Ecto neural progenitor cell (in vitro differentiated cells): ENCODE data around the gene PRR5L.

Experiments
- DNase-seq: peaks from one replicate; pipeline ENCODE4 v3.0.0-alpha.2; 2018; ENCODE audit warnings: low spot score

The PRR5L gene

DNA sequence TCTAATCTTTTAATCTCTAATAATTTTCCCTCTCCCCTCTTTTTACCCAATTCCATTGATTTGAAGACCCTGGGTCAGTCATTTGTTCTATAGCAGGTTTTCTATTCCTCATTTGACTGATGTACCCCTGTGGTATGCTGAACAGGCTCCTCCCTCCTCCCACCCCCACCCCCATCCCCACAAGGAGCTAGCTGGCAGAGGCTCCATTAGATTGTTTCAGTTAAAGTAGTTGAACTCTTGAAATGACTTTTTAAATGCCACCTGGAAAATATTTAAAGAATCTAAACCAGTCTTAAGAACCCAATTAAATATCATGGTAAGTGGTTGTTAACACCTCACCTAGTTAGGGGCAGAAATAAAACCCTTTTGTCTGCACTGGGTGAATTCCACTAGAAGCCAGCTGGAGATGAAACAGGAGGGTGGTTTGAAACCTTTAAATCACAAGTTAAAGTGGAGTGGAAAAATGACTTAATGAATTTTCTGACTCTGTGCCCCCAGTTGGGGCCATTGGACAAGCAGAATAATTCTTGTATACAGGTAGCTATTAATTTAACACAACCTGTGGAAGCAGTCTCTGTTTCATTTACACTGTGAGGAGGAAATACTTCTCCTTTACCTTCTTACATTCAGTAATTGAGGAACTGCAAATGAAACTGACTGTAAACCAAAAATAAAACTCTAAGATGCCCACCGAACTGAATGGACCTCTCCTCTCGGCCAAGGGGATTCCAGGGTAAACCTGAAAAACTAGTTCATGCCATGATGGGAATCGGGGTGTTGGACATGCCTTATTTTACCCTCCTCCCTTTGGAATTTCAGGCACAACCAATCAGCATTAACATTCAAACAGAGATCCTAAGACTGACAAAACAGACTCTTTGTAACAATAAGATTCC, 30.7 kb downstream of the PRR5L start:
- DNase-seq: no peak

DNA sequence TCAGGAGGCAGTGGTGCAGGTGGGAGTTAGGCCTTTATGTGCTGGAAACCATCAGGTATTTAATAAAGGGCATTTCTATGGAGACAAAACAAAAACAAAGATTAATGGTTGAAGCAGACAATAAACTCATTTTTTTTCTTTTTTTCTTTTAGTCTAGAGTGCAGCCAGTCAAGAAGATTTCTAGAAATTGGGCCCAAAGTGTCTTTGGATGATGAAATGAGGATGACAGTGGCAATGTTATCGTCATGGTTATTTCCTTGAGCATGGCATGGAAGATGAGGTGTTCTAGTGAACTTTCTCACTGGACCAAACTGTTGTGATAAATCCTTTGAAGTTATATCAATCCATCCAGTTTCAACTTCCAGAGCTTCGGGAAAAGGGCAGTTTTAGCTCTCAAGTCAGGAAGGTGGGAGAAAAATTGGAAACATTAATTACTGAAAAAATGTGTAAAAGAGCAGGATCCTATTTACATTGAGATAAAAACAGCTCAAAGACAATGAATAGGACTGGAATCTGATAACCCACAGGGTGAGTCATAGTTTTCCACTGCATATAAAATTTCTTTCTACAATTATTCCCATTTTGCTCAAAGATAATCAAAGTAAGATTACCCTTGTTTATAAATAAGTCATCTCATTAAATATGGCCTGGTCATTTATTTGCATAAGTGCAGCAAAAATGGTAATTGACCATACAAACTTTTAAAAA, 33.0 kb downstream of the PRR5L start:
- no peak for DNase-seq

DNA sequence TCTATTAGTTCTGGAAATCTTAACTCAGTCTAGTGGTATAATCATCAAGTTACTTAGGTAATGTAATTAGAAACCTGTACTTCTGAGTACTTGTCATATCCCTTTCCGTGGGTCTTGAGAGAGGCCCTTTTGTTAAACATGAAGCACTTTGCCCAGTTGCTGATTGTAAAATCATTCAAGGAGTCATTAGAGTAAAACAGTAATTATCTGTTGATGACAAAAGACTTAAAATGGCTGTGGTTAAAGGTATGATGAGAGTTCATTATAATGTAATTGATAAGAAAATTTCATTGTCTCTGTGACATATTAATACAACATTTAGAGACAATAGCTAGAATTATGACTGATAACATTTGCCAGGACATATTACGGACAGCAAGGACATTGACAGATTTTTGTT, 34.3 kb downstream of the PRR5L start:
- no peak for DNase-seq

DNA sequence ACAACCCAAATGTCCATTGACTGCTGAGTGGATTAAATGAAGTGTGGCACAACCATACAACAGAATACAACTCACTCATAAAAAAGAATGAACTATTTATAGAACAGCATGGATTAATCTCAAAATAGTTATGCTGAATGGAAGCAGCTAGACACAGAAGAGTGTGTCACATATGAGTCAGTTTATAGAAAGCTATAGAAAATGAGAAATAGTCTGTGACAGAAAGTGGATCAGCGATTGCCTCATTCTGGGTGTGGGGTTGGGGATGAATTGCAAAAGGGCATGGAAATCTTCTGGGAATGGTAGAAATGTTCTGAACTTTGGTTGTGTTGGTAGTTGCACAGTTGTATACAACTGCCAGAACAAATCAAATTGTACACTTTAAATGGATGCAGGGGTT, 37.4 kb downstream of the PRR5L start:
- DNase-seq: no peak

DNA sequence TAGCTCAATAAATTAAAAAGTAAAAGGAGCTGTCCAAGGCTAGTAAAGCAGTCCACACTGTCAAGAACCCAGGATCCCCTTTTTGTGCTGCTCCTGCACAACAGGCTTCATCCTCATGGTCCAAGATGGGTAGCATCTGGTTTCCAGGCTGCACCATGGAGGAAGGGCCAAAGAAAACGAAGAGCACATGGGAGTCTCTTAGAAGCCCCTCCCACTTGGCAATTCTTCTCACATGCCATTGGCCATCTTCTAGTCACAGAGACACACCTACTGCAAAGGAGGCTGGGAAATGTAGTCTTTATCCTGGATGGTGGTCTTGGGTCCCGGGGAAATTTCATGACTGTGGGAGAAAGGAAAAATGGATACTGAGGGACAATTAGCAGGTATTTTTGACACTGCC, 37.8 kb downstream of the PRR5L start:
- DNase-seq: no peak

DNA sequence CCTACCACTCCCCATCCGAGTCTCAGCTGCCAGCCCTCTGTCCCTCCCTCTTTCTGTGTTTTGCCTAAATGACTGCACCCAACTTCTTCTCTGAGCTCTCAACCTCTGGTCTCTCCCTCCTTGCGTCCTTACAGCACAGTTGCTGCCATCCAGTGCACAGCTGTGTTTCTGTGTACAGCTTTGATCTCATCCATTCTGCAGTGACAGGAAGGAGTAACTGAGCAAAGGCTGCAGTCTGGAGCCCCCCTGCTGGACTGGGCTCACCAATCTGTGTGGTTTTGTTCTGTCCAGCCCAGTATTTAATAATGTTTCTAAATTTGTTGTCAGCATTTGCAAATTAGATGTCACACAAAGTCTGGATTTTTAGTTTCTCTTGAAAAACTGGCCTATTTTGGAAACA, 43.8 kb downstream of the PRR5L start:
- DNase-seq: no peak

DNA sequence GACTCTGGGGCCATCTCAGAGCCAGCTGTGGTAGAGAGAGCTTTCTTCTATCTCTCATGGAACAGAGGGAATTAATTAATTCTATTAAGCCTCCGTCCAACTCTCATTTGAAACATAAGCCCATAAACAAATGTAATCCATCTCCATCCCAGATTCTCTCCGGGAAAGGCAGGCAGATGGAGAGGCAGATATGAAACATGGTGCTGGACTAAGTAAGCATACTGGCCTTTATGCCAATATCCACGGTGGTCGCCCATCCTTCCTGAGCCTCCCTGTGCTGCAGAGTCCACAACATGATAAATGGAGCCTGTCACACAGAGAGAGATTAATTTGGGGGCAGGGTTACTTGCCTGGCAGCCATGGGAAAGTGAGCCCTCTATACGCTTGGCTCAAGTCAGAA, 44.8 kb downstream of the PRR5L start:
- DNase-seq: no peak

DNA sequence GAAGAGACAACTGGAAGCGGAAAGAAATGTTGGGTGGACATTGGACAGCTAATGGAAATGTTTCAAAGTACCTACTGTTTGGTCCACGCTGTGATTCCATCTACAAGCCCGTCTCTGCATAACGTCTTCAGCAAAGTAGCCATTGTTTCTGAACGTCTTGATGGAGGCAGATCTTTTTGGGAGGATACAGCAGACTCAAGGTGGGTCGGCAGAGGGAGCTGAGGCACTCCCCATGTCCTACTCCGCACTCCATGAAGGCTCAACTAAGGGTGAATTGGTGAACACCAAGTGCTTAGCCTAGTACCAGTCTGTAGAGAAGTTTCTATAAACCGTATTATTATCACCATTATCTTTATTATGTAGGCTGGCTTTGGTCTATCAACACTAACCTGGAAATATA, 45.8 kb downstream of the PRR5L start:
- no peak for DNase-seq

DNA sequence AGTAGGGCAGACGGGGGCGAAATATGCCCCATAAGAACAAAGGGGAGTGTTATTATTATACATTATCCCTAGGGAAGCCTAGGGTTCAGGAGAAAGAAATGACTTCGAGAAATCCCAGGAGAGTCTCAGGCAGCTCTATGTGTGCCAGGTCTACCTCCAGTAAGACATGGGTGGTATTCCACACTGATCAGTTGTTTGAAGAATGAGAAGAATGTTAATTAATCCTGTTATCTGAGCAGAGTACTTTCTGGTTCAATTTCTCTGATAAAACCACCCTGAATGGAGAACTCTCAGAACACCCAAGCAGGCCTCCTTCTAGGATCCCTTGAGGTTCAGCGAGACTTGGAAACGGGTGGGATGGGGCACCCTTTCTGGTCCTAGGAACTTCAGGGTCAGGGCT, 46.2 kb downstream of the PRR5L start:
- no peak for DNase-seq

DNA sequence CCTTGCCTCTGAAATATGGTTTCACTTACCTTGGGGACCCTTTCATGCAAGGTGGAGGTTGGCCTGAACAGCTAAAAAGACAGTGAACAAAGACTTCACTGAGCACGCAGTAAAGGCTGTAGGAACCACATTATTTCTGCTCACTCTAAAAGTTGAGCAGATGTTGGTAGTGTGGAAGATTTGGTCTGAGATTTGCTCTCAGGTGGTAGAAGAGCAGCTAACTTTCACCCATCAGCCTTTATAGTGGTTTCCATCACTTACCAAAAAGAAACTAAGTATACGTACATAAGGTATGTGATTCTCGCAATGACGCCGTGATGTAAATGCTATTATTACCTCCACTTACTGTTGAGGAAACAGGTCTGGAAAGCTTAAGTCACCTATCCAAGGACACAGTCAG, 47.3 kb downstream of the PRR5L start:
- no peak for DNase-seq

DNA sequence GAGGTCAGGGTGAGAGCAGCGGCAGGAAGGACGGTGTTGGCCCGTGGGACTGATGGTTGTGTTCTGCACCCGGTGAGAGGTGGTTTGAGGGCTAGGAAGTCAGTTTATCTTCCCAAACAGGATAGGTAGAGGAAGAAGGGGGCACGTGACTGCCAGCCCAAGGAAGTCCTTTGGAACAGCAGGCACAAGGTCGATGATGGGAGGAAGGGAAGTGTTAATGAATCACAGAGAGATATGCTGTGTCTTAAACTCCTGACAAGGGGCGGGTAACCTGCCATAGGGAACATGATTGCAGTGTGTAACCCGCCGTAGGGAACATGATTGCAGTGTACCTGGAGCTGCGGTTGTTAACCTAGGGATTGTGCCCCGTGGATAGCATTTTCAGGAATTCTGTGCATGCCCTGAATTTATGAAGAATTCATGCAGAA, 49.0 kb downstream of the PRR5L start:
- no peak for DNase-seq

DNA sequence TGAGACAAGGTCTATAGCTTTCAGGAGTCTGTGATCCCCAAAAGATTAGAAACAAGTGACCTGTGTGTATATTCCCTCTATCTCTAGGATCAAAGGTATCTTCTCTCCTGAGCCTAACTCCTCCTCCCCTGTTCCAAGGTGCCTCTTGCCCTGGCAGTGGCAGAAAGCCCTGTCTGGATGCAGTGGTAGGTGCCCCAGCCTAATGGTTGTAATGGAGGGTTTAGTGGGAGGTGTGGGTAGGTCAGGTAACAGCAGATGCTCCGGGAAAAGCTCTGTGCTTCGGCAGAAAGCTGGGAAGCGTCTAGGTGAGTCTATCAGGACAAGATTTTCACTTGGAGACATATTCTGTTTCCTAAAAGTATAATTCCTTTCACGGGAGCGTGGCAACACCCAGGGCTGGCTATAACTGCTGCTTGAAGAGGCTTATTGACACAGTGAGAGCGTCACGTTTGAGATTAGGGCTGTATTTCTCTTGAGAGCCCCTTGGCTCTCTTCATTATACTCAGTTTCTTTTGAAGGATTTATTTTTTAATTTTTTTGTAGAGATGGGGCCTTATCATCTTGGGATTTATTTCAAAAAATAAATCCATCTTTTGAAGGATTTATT, 49.5 kb downstream of the PRR5L start:
- DNase-seq: no peak

DNA sequence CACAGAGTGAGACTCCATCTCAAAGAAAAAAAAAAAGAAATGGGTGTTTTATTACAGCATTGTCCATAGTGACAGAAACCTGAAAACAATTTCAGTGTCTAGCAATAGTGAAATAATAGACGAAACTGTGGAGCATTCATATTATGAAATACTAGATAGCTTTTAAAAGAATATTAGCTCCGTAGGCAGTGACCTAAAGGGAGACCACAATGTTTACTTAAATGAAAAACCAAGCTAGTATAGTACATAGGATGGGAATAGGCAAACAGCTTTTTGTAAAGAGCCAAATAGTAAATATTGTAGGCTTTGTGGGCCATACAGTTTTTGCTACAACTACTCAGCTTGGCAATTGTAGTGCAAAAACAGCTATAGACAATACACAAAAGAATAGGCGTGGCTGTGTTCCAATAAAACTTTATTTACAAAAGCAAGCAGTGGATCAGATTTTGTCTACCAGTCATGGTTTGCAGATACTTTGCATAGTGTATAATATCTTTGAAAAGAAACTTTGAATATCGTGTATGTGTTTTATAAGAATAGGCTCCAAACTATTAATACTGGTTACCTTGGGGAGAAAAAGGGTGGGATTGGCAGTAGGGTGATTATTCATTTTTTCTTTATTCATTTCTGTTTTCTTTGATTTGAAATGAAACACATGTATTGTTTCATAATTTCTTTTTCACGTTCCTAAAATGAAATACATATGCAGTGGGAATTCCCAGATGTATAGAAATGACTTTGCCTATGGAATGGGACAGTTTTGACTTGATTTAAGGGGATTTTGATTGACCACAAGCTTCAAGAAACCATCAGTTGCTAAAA, 50.7 kb downstream of the PRR5L start:
- no peak for DNase-seq

DNA sequence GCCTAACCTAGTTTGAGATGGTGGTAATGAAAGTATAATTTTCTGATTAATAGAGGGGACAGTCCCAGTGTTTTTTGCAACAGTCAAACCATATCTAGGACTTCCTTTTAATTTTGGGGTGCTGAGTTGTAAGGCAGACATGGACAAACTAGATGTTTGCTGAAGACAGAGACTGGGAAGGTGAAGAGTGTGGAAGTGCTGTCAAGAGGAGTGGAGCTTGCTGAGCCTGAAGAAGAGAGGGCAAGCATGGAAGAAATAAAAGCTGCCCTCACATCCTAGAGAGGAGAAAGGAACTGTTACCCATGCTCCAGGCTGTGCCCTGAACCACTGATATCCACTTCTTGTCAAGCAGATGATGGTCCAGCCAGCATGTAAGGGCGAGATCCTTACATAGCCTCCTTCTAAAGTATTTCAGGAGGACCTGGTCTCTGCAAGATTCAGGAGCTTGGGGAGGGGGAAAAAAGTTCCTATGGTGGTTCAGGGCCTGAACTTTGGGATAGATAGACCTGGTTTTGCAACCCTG, 51.4 kb downstream of the PRR5L start:
- no peak for DNase-seq

DNA sequence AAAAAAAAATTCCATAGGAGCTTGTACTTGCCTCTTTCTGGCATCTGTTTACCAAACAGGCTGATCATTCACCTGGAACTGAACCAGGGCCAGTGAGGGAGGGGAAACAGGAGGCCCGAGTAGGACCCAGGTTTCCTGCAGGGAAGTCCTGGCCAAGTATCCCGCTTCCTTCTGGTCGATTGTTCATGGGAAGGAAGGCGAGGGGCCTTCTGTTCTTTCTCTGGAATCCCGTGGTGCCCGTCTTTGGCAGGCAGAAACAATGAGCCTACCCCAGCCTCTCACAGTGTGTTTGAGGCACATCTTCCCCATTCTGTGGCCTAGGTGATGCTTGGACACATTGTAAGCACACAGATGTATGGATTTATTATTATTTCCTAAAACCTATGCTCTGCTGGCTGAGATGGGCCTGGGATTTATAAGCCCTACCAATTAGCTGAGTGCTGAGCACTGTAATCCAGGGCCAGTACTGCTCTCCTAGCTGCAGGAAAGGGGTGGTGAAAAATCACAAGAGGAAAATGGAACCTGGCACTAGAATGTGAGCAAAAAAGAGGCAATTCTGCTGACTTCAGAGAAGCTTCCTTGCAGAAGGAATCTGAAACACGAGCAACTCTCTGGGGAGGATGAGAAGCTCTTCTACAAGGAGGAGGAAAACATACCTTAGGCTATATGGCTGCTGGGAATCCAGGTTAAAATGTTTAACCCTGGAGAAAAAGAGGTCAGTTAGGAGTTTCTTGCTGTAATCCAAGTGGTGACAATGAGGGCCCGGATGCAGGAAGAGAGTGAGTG, 53.5 kb downstream of the PRR5L start:
- no peak for DNase-seq

DNA sequence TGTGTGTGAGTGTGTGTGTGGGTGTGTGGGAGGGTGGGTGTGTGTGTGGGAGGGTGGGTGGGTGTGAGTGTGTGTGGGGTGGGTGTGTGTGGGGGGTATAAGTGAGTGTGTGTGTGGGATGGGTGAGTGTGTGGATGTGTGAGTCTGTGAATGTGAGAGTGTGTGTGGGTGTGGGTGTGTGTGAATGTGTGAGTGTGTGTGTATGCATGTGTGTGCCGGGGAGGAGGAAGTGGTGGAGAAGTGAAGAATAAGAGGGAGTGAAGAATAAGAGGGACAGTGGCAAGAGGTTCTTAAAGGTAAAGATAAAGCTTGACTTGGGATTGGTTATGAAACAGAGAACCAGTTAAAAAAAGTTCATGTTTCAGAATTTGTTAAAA, 54.0 kb downstream of the PRR5L start:
- no peak for DNase-seq

DNA sequence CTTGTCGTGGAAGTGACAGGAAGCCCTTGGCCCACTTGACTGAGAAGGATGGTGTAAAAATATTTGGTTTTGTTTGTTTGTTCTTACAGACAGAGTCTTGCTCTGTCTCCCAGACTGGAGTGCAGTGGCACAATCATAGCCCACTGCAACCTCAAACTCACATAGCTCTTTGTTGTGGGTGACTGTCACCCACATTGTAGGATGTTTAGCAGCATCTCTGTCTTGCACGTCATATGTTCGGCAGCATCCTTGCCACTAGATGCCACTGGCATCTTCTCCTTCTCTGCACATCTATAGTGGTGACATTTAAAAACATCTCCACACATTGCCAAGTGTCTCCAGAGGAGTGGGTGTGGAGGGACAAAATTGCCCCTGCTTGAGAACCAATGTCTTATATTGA, 56.8 kb downstream of the PRR5L start:
- no peak for DNase-seq

DNA sequence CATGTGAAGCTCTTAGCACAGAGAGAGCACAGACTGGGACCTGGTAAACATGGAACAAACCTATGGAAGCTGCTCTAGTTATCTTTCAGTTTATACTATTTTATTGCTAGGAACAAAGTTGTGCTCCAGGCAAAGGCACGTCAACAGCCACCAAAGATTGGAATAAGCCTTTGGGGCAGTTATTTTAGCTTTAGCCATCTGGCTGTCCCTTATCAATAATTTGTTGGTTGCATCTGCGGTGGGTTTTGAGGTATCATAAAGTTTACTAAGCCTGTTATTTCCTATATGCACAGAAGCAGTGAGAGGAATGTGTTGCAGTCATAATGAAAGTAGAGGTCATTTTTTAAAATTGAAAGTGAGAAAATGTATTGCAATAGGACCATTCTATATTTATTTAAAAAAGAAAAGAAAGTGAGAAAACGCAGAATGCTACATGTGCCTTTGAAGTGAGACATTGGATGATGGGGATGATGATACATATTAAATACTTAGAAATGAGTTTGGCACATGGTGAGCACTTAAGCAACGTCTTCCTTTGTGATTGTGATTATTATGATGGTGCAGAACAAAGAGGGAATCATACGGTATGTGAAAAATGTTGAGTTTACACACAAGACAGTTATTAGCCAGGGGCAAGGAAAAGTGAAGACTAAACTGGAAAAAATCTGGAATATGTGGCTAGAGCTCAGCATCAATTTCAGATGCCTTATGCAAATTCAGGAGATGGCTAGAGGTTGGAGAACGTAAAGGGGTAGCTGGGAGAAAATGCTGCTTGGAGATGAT, 58.3 kb downstream of the PRR5L start:
- DNase-seq: no peak

DNA sequence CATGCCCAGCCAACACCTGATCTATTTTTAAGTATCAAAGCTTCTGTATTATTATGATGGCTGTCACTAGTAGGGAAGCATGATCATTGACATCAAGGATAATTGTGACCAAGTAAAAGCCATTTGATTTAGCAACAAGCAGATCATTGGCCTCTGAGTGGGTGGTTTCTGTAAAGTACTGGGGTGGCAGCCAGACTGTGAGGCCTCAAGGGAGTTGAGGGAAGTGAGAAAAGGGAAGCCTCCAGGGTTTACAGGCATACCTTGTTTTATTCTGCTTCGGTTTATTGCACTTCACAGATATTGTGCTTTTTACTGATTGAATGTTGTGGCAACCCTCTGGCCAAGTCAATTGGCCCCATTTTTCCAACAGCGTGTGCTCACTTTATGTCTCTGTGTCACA, 60.1 kb downstream of the PRR5L start:
- no peak for DNase-seq

DNA sequence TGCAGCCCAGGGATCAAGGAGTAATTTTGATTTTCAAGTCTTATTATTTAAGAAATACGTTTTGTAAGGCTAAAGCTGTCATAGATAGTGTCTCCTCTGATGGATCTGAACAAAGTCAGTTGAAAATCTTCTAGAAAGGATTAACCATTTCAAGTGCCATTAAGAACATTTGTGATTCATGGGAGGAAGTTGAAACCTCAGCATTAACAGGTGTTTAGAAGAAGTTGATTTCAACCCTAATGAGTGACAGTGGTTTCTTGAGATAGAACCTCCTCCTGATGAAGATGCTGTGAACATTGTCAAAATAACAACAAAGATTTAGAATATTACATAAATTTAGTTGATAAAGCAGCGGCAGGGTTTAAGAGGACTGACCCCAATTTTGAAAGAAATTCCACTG, 61.7 kb downstream of the PRR5L start:
- DNase-seq: no peak

DNA sequence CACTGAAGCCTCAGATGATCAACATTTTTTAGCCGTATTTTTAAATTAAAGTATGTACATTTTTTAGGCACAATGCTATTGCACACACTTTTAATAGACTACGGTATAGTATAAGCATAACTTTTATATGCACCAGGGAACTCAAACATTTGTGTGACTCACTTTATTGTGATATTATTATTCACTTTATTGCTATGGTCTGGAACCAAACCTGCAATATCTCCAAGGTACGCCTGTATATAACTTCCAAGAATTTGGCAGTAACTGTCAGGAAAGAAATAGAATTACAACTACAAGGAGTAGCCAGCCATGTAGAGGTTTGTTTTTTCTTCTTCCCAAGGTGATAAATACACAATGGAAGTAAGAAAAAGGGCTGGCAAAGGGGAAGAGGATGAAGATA, 62.3 kb downstream of the PRR5L start:
- DNase-seq: no peak
